HG02981 (cell line): Measurements from ENCODE around the gene PALMD.

ENCODE experiments used
- ATAC-seq: cut with Tn5 transposase; IDR thresholded peaks from one replicate; pipeline ENCODE4 v1.9.1; 2021; ENCODE audit warnings: mild to moderate bottlenecking, moderate library complexity; ENCODE audit not compliant: unreplicated experiment

The PALMD gene

GRCh38 chr1:99685516-99686180, 39.7 kb downstream of the PALMD start:
- ATAC-seq, result peak; percentile 87

DNA sequence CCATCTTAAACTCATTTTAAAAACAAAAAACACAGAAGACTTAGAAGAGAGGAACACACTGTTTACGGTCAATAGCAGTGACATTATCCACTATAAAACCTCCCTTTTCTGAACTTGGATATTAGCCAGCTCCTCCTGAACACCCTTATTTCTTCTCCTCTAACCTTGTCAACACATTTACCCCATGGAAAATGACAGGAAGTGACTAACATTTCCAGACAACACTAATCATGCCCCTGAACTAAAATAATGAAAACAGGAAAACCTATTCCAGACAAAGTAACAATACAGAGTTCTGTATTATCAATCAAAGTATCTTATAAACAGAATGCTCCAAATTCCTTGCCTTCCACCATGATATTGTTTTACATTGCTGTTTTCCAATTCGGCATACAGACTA, 45.3 kb downstream of the PALMD start:
- ATAC-seq, result no peak

DNA sequence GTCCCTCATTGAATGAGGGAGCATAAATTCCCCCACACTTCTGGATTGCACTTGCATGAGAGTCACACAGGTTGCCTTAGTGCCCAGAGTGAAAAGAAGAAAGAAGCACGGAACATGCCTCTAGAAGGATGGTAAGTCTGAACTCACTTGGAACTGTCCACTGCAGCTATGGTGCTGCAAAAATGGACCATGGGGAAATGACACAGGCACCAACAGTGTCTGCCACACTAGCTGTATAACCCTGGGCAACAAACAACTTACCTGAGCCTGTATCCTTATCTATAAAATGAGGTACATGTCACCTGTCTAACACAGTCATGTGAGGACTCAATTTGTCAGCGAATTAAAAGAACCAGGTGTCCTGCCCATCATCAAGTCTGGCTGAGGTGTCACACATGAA, 50.7 kb downstream of the PALMD start:
- ATAC-seq, result no peak

- no peak for ATAC-seq
These were observed 51.7 kb downstream of the PALMD start for GRCh38 chr1:99697580-99697979.

- no peak for ATAC-seq
These were observed 54.1 kb downstream of the PALMD start for GRCh38 chr1:99700020-99700419.

- no peak for ATAC-seq
These were observed 56.3 kb downstream of the PALMD start for GRCh38 chr1:99702221-99702620.

- no peak for ATAC-seq
These were observed 58.5 kb downstream of the PALMD start for GRCh38 chr1:99704356-99704816.

GRCh38 chr1:99705385-99705784, 59.5 kb downstream of the PALMD start:
- no peak for ATAC-seq

GRCh38 chr1:99707535-99708142, 61.7 kb downstream of the PALMD start:
- ATAC-seq, result peak; percentile 87

- no peak for ATAC-seq
These were observed 65.1 kb downstream of the PALMD start for GRCh38 chr1:99710994-99711393.

DNA sequence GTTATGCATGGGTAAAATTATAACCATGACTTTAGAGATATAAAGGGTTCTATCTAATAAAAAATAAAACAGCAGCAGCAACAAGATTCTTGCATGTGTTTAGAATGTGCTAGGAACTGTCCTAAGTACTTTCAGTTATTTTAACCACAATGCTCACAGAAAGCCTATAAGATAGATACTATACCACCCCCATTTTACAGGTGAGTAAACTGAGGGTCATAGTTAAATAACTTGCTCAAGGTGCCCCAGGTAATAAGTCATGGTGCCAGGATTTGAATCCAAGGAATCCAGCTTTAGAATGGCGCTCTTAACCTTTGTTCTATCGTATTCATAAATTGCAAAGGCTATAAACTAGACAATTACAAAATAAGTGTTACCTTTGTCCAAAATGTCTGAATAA, 67.1 kb downstream of the PALMD start:
- ATAC-seq, result no peak

GRCh38 chr1:99717005-99717404, 71.1 kb downstream of the PALMD start:
- ATAC-seq, result no peak

DNA sequence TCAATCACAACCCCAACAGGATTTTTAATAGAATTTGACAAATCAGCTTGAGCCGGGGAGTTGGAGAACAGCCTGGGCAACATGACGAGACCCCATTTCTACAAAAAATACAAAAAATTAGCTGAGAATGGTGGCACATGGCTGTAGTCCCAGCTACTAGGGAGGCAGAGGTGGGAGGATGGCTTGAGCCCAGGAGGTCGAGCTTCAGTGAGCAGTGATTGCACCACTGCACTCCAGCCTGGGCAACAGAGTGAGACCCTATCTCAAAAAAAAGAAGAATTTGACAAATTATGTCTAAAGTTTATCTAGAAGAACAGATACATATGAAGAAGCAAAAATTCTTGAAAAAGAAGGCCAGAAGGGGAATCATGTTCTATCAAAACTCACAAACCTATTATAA, 77.3 kb downstream of the PALMD start:
- ATAC-seq, result no peak

DNA sequence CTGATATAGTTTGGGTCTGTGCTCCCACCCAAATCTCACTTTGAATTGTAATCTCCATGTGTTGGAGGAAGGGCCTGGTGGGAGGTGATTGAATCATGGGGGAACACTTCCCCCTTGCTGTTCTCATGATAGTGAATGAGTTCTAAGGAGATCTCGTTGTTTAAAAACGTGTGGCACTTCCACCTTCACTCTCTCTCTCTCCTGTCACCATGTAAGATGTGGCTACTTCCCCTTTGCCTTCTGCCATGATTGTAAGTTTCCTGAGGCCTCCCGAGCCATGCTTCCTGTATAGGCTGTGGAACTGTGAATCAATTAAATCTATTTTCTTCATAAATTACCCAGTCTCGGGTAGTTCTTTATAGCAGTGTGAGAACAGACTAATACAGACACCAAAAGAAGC, 80.1 kb downstream of the PALMD start:
- no peak for ATAC-seq

DNA sequence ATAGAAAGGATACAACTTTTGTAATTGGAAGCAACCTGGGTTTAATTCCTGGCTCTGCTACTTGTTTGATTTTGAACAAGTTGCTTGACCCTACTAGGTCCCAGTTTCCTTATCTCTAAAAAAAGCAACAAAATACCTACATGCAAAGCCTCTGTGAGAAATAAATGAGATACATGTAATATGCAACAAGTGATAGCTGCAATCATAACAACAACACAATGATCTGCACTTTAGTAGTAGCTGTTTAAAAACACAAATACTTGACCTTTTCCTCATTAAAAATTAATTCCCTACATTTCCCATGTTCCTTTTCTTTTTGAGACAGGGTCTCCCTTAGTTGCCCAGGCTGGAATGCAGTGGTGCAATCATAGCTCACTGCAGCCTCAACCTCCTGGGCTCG, 80.5 kb downstream of the PALMD start:
- no peak for ATAC-seq

DNA sequence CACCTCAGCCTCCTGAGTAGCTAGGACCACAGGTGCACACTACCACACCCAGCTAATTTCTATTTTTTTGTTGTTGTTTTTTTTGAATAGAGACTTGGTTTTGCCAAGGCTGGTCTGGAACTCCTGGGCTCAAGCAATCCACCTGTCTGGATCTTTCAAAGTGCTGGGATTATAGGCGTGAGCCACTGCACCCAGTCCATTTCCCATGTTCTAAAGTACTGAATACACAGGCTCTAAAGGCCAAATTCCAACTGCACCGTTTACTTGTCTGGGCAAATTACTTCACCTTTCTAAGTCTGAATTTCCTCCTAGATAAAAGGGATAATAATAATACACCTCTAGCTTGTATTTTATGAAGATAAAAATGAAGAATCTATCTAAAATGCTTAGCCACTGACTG, 80.9 kb downstream of the PALMD start:
- no peak for ATAC-seq

DNA sequence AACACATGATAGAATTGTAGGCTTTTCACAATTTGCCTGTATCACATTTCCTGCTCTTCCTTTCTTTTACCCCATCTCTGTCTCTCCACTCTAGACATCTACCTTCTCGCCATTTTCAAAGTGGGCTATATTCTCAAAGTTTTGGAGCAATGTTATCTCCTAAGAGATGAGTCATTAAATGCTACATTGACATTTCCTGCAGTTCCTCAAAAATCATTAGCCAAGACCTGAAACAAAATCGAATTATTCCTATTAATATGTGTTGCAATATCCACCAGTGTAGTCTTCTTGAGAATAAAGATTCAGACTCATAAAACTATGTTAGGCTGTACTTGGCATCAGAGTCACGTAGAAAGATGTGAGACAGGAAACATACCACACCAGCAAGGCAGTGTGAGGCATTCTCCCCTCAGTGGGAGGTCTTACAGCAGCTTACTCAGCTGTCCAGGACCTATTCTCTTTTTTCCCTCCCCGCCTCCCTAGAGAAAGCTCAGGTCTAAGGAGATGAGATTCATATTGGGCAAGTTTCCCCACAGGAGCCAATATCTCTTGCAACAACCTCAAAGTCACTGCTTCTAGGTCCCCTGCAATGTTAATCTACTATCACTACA, 81.8 kb downstream of the PALMD start:
- ATAC-seq, result no peak

GRCh38 chr1:99728494-99729235, 82.8 kb downstream of the PALMD start:
- ATAC-seq, result peak; percentile 88

GRCh38 chr1:99731384-99731783, 85.5 kb downstream of the PALMD start:
- no peak for ATAC-seq

DNA sequence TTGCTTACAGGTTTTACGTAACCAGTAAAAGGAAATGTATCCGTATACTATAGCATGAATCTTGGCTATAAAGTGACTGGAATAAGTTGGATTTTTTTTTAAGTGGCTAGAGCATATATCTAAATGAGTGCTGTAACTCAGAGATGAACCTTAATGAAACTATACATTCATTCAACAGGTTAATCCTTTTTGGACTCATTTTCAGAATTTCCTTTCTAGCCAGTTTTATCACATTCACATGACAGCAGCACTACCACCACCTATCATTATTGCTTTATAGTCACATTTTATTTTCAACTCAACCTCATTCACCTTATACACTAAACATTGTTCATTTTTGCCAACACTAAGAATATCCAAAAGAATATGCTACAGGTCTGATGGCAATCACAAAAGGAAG, 89.9 kb downstream of the PALMD start:
- no peak for ATAC-seq

- no peak for ATAC-seq
These were observed 91.1 kb downstream of the PALMD start for GRCh38 chr1:99737016-99737415.
